NCI-H774 (cell line): ENCODE results near the gene LHX3.
A peak's percentile ranks its signal among the peaks of the same experiment; 100 is the strongest.

ENCODE experiments used
- DNase-seq: peaks from one replicate; lab custom pipeline; 2025; lab: John Stamatoyannopoulos, UW

LHX3 gene

GRCh38 chr9:136204838-136205706 is at the start of gene LHX3:
LHX3 (minus strand) TSS chr9:136205128; CDS start chr9:136205012, 116 bp downstream.
- DNase-seq = no peak

- no peak for DNase-seq
Observed at GRCh38 chr9:136253246-136254130, 48.6 kb upstream of the LHX3 start.

GRCh38 chr9:136252846-136253245 is 47.9 kb upstream of the LHX3 start:
- DNase-seq = no peak

GRCh38 chr9:136252281-136252680 is 47.4 kb upstream of the LHX3 start:
- DNase-seq = no peak

GRCh38 chr9:136251264-136252115 is 46.6 kb upstream of the LHX3 start:
- no peak for DNase-seq

- DNase-seq = no peak
Observed at GRCh38 chr9:136250676-136251075, 45.7 kb upstream of the LHX3 start.

- peak; percentile 76 for DNase-seq
Observed at GRCh38 chr9:136249877-136250559, 45.1 kb upstream of the LHX3 start.

GRCh38 chr9:136248951-136249876 is 44.3 kb upstream of the LHX3 start:
- DNase-seq = no peak

GRCh38 chr9:136247947-136248637 is 43.2 kb upstream of the LHX3 start:
- DNase-seq = no peak

GRCh38 chr9:136247551-136247916 is 42.6 kb upstream of the LHX3 start:
- no peak for DNase-seq

- no peak for DNase-seq
Observed at GRCh38 chr9:136246849-136247550, 42.1 kb upstream of the LHX3 start.

GRCh38 chr9:136245219-136246150 is 40.6 kb upstream of the LHX3 start, which contains the start of gene QSOX2:
QSOX2 (minus strand) TSS chr9:136245812; CDS start chr9:136245803, 9 bp downstream.
- DNase-seq = peak; percentile 93

- no peak for DNase-seq
Observed at GRCh38 chr9:136244969-136245218, 40.0 kb upstream of the LHX3 start.

GRCh38 chr9:136244122-136244968 is 39.4 kb upstream of the LHX3 start:
- no peak for DNase-seq

- no peak for DNase-seq
Observed at GRCh38 chr9:136243631-136244030, 38.7 kb upstream of the LHX3 start.

- no peak for DNase-seq
Observed at GRCh38 chr9:136242918-136243525, 38.1 kb upstream of the LHX3 start.

GRCh38 chr9:136242248-136242647 is 37.3 kb upstream of the LHX3 start:
- DNase-seq = no peak
